Measurements from ENCODE around the gene COMMD2.

The COMMD2 gene

DNA sequence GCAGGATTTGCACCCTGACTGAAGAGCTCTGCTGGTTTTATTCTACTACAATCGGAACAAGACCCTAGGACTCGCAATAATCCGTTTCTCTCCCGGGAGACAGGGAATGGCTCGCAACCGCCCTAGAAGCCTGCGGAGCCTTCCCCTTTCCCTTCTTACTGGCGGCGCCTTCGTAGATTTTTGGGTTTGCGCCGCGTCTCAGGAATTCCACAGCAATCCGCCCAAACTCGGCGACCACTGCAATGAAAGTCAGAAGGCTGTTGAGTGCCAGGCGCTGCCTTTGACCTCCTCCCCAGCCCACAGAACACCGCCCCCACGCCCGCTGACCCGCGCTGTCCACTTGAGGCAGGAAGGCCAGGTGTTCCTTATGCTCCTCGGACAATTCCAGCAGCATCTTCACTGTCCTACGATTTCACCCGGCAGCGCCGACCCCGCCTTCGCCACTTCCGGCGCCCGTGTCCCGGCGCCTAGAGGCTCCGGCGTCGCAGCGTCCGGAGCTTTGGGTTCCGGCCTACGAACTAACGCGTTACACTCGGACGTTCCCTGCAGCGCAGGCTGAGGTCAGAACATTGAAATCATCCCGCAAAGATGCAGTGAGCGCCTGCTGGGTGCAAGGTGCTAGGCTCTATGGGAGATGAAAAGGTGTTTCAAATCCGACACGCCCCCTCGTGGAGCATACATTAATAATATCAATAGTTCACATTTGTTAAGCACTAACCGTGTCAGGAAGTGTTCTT is at the start of gene COMMD2:
Gene COMMD2, minus strand, starts transcription at position 439 of the 737 bp plus-strand sequence. Its CDS starts 45 bp downstream, at position 394.
- peak; percentile 32 for DNase-seq

- no peak for DNase-seq
Measured at GRCh38 chr3:149801639-149802038, 49.4 kb upstream of the COMMD2 start.

DNA sequence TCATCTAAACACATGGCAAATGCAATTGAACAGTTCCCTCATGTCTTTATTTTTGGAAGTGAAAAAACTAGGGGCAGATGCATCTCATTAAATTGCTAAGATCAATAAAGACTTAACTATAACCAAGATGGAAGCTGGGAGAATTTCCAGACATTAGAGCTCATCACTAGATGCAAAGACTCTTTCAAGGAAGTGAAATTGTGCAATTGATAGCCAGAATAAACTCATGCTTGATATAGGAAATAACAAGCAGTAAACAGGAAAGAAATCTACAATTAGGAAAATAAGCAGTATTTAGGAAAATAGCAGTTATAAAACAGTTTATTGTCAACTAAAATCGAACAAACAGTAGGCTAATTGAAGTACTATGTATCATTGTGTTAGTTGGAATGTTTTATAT is 48.9 kb upstream of the COMMD2 start:
- no peak for DNase-seq

DNA sequence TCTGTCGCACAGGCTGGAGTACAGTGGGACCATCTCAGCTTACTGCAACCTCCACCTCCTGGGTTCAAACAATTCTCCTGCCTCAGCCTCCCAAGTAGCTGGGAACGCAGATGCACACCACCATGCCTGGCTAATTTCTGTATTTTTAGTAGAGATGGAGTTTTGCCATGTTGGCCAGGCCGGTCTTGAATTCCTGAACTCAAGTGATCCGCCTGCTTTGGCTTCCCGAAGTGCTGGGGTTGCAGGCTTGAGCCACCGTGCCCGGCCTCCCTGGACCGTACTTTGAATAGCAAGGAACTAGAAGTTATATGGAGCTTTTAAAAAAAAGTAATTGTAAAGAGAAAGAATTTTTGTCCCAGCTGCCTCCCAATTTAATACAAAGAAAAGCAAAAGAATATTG is 48.4 kb upstream of the COMMD2 start:
- DNase-seq, result no peak

GRCh38 chr3:149796026-149796425 is 43.7 kb upstream of the COMMD2 start:
- no peak for DNase-seq

GRCh38 chr3:149792452-149793270 is 40.4 kb upstream of the COMMD2 start, which contains the start of gene ANKUB1:
Gene ANKUB1, minus strand, starts transcription at chr3:149792554. Its CDS starts 188 bp downstream, at chr3:149792366.
- no peak for DNase-seq

DNA sequence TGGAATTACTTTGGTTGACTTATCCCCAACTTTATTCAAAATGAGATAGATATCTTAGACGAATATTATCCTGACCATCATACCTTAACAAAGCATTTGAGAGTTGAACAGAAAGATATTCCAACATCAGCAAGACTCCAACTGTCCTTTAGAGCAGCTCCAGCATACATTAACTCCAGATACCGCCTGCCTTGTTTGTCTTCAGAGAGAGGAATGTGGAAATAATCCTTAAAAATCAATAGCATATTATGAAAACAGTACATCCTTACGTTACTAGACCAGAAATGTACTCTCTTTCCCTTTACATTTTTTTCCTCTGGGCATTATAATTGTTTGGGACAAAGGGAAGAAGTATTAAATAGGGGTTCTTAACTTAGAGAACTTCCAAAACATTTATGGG is 38.4 kb upstream of the COMMD2 start:
- DNase-seq, result no peak

- no peak for DNase-seq
Measured at GRCh38 chr3:149790268-149790667, 38.0 kb upstream of the COMMD2 start.

DNA sequence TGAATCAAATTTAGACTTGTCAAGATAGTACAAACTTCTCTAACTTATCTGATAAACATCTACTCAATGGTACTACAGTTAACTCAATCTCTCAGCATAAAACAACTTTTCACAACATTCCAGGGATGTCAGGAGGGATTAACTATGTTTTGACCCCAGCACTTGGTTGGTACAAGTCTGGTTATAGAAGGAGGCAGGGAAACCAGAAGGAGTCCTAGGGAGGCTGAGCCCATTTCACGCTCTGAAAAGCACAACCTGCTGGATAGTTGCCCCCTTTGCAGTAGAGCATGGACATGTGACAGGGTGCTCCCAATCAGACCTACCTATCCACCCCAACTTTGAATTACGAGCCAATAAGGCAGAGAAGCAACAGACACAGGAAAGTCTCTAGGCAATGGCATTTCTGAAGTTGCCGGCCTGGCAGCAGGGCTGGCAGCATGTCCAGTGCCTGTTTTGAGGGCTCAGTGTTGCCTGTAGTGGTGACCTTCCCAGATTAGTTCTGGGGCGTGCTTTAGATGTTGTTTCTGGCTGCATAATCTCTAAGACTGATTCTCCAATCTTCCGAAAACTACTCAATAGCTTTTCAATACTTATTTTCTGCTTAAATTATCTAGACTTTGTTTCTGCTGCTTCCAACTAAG is 31.9 kb upstream of the COMMD2 start:
- no peak for DNase-seq

DNA sequence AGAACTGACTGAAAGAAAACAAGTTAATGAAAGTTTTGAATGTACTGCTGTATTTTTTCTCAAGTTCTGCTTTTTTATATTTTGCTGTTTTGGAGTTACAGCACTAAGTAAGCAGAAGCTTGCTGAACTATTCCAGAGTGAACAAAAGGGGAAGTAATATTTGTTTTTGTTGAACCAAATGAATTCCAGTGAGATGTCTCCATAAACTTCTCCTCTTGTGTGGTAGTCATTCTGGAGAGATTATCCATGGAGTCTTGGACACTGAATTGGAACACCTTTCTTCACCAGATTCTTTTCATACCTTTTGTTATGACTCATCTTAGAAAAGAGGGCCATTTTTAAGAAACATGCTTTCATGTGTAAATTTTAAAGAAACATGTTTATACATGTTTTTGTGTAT is 31.3 kb upstream of the COMMD2 start:
- no peak for DNase-seq

DNA sequence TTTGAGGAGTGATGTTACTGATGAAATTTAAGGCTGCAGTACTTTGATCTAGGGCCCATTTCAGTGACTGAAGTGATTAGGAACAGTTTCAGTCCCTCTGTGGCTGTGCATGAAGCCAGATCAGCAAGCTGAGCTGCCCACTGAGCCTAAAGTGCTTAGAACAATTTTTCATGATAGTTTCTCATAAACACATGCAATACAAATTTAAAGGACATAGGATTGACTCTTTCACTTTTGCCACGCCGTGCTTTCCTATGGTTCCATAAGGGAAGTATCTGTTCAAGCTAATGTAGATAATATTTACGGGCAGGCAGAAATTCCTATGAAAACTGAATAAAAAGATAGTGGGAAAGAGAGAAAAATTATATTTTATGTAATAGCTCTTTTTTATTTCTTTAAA is 29.5 kb upstream of the COMMD2 start:
- no peak for DNase-seq

GRCh38 chr3:149781211-149781610 is 28.9 kb upstream of the COMMD2 start:
- no peak for DNase-seq

GRCh38 chr3:149777414-149778214 is 25.3 kb upstream of the COMMD2 start:
- DNase-seq, result no peak

DNA sequence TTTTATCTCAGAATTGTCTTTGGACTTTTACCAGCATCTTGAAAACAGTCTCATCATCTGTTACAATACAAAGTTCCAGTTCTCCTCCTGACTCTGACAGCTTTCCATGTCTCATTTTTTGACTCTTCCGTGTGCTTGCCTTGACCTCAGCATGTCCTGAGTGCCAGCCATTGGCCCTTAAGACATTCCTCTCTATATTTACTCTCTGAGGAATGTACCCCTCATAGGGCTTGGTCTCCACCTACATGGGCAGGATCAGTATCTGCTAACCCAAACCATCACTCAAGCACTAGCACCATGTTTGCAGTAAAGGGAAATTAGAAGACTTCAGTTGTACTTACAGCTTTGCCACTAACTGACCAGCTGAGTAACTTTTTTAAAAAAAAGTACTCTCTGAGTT is 23.9 kb upstream of the COMMD2 start:
- DNase-seq, result no peak

DNA sequence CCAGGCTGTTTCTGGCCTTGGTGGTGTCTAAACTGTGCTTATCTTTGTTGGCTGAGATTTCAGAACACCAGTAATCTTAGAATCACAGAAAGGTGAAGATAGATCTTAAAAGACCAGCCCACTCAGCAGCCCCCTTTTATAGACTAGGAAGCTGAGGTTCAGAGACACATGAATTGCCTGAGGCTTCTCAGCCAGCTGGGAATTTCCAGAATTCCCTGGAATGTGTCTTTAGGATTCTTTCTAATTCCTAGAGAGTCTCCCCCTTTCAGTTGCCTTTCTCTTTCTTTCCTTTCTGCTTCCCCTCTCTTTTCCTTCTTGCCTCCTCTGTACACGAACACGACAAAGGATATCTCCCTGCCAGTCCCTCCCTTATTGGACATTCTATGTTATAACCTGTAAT is 20.6 kb upstream of the COMMD2 start:
- no peak for DNase-seq

GRCh38 chr3:149771652-149772271 is 19.5 kb upstream of the COMMD2 start:
- DNase-seq, result peak; percentile 29

DNA sequence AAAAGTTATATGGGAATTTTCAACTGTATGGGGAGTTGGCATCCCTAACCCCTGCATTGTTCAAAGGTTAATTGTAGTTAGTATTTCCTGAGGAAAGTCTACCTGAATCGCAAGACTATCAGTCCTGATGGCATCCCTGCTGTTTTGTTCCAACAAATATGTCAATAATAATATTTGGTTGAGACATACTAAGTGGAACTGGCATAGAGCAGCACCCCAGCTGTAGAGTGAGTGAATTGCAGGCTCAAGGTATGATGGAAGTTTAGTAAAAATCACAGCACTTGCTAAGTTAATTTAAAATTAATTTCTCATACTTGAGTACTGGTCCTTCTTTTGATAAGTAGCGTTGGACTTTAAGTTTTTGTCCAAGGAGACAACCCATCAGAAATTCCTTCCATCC is 18.0 kb upstream of the COMMD2 start:
- no peak for DNase-seq

DNA sequence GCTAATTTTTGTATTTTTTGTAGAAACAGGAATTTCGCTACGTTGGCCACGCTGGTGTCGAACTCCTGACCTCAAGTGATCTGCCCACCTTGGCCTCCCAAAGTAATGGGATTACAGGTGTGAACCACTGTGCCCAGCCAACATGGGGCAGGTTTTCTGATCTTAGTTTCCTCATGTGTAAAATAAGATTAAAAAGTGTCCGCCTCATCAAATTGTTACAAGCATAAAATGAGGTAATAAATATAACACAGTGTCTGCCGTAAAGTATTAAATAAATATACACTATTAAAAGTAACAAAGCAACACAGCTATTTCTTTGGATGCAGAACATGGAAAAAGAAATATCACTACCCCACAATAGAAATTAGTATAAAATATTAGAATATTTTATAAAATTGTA is 16.4 kb upstream of the COMMD2 start:
- no peak for DNase-seq

GRCh38 chr3:149767720-149768119 is 15.4 kb upstream of the COMMD2 start:
- no peak for DNase-seq

GRCh38 chr3:149765762-149766334 is 13.6 kb upstream of the COMMD2 start:
- DNase-seq, result no peak

GRCh38 chr3:149764302-149764701 is 12.0 kb upstream of the COMMD2 start:
- DNase-seq, result no peak

All from NCI-H2227 treated with DMSO at 0.1 percent for 48 hours (cell line).